AML-193 (cell line): ENCODE results near the gene CCDC88B.
A peak's percentile ranks its signal among the peaks of the same experiment; 100 is the strongest.

Experiments
- DNase-seq, 2 experiments: peaks; one replicate each; lab custom pipeline; 2025; lab: John Stamatoyannopoulos, UW

The CCDC88B gene

GRCh38 chr11:64339754-64340408, at the start of gene CCDC88B:
CCDC88B (plus strand) TSS chr11:64340204; CDS start chr11:64340267, 63 bp downstream.
- DNase-seq = peak; percentile 63 to 73

- no peak for DNase-seq
Measured at GRCh38 chr11:64290352-64291261, 49.4 kb upstream of the CCDC88B start.

- no peak for DNase-seq
Measured at GRCh38 chr11:64291262-64291751, 48.7 kb upstream of the CCDC88B start, which contains the start of gene KCNK4. KCNK4 (plus strand) TSS chr11:64291302; CDS start chr11:64293019, 1,717 bp downstream.

DNA sequence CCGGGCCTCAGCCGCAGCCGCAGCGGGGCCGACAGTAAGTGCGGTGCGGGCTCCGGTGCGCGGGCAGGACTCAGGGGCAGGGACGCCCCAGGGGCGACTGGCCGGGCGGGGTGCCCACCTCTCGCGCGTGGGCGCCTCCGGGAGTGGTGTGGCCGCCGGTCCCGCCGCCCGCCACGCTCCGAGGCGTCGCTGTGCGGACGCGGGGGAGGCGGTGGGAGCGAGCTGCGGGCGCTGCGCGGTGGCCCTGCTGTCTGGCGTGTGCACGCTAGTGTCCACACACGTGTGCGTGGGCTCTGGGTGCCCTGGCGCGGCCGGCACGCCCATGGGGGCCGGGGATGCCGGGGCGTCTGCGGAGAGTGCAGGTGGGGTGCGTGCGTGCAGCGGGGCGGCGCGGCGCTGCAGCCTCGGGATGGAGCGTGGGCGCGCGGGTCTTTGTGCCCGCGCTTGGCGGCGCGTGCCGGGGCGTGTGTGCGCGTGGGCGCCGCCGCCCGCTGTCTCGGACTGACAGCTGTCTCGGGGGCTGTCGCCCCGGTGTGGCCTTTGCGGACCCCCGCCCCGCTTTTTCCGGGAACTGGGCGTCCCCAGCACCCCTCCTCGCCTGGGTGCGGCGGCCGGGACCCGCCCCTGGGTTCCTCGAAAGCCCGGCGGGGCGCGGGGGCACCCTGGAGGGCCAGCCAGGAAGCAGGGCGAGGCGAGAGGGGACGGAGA, 48.1 kb upstream of the CCDC88B start:
- no peak for DNase-seq

GRCh38 chr11:64292460-64293254, 47.3 kb upstream of the CCDC88B start:
- no peak for DNase-seq

DNA sequence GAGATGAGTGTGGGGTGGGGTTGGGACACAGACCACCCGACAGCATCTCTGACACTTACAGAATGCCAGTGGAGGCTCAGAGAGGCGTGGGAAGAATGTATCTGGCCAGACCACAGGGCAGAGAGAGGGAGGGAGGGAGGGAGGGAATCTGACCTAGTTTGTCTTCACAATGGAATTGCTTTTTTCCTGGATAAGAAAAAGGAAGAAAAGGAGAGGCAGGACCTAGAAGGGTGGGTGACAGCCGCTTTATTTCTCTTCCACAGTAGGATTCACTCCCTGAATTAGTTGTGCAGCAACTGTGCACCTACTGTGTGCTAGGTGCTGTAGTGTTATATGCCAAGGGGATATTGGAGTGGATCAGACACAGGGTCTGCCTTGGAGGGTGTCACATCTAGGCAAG, 45.2 kb upstream of the CCDC88B start:
- DNase-seq = no peak

DNA sequence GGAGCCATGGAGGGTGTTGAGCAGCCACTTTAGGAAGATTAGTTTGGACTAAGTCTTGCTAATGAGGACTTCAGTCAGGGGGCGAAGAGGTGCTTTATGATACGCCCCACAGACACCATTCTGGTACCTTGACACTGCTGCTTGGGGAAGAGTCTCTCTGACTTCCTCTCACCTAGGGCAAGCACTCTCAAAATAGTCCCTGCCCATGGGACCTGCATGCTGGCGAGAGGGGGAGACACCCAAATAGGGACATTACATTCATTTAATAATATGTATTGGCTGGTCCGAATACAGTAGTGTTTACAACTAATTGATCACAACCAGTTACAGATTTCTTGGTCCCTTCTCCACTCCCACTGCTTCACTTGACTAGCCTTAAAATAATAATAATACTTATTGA, 44.2 kb upstream of the CCDC88B start:
- no peak for DNase-seq

GRCh38 chr11:64296236-64296635, 43.8 kb upstream of the CCDC88B start:
- DNase-seq = no peak

DNA sequence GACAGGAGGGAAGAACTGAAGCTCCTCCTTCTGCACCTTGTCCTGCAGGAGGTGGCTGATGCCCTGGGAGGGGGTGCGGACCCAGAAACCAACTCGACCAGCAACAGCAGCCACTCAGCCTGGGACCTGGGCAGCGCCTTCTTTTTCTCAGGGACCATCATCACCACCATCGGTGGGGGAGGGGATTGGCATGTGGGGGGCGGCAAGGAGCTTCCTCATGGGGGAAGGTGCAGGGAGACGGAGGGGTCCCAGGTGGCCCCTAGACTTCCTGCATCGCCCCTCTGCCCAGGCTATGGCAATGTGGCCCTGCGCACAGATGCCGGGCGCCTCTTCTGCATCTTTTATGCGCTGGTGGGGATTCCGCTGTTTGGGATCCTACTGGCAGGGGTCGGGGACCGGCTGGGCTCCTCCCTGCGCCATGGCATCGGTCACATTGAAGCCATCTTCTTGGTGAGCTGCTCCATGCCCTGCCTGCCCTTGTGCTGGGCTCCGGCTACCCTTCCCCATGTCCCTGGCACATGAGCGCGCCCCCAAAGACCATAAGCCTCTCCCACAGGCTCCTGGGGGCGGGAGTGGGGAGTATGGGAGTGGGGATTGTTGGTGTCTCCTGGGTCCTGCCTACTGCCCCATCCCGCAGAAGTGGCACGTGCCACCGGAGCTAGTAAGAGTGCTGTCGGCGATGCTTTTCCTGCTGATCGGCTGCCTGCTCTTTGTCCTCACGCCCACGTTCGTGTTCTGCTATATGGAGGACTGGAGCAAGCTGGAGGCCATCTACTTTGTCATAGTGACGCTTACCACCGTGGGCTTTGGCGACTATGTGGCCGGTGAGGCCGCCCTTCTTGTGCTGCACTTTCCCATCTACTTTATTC, 42.9 kb upstream of the CCDC88B start:
- no peak for DNase-seq

DNA sequence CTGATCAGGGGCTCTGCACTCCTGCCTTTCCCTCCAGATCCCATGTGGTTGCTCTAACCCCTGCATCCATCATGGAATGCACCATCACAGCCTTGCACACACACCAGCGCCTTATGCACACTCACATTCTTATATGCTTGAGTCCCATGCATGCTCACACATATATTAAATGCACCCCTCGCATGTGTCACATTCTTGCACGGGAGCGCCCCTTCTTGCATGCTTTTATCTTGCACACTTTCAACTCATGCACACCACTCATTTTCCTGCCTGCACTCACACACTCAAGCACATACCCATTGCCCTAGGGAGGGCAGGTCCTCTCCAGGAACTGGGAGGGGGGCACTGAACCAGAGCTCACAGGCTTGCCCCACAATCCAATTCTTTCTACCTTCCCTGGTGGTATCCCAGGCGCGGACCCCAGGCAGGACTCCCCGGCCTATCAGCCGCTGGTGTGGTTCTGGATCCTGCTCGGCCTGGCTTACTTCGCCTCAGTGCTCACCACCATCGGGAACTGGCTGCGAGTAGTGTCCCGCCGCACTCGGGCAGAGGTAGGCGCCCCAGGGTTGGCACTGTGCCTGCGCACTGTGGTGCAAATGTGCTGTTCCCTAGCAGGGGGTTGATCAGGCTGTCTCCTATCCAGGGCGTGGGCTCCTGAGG, 42.2 kb upstream of the CCDC88B start:
- no peak for DNase-seq

- DNase-seq = no peak
Measured at GRCh38 chr11:64298966-64299846, 40.8 kb upstream of the CCDC88B start.

- no peak for DNase-seq
Measured at GRCh38 chr11:64299847-64300648, 40.0 kb upstream of the CCDC88B start, which contains the start of gene CATSPERZ. CATSPERZ (plus strand) TSS chr11:64300358; CDS start chr11:64300411, 53 bp downstream.

GRCh38 chr11:64303109-64304031, 36.6 kb upstream of the CCDC88B start:
- no peak for DNase-seq

- DNase-seq = no peak
Measured at GRCh38 chr11:64304032-64304315, 36.0 kb upstream of the CCDC88B start.

DNA sequence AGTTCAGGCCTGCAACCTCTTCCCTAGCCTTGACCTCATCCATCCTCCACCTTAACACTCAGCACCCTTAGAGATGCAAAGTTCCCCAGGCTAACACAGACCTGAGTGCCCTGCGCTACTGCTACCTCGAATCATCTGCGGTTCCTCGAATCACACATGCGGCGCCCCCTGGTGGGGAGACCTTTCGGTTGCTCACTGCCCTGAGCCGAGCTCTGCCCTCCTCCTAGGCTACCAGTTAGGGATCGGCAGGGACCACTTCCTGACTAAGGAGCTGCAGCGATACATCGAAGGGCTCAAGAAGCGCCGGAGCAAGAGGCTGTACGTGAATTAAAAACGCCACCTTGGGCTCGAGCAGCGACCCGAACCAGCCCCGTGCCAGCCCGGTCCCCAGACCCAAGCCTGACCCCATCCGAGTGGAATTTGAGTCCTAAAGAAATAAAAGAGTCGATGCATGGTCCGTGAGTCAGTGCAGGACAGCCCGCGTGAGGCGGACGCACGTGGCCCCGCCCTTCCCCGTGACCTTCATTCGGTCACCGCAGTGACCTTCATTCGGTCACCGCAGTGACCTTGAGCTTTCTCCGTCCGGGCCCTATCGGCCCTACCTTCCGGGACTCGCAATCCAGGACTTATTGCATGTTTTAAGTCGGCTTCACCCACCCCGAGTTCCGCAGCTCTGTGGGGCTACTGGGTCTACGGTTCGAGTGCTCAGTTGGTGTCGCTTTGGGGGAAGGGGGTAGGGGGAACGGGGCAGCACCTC, 35.5 kb upstream of the CCDC88B start:
- DNase-seq = peak; percentile 77 to 89

DNA sequence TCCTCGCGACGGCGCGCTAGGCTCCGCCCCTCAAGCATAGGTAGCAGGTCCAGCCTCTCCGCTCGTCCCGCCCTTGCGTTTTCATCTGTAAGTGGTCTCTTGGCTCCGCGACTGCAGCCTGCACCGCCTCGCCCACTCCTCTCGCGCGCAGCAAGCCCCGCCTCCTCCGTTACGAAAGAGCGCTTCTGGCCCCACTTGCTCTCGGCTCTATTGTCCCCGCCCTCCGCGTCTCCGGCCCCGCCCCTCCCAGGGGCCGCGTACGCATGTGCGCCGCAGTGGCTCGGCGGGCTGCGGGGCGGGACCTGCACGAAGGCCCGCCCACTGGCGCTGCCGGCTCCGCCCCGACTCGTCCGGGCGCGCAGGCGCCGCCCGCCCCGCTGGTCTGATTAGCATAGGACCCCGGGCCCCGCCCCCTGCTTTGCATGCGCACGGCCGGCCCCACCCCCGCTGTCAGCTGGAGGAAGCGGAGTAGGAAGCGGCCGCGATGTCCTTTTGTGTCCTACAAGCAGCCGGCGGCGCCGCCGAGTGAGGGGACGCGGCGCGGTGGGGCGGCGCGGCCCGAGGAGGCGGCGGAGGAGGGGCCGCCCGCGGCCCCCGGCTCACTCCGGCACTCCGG, 34.8 kb upstream of the CCDC88B start, which contains the start of gene ESRRA:
Gene ESRRA, plus strand, starts transcription at position 450 of the 616 bp plus-strand sequence. CDS start 1,656 bp downstream, outside the sequence.
- peak; percentile 99 for DNase-seq
